GM19468 (cell line): ENCODE measurements around the gene MED8.
A peak's percentile ranks its signal among the peaks of the same experiment; 100 is the strongest.
"Not testable (repeated sequence)": the region's sequence is repeated elsewhere in the genome, so short reads cannot be mapped to it uniquely, and the experiment has no call there.

Source experiments
- ATAC-seq: cut with Tn5 transposase; IDR thresholded peaks from one replicate; pipeline ENCODE4 v1.9.1; 2021; ENCODE audit warnings: mild to moderate bottlenecking, moderate library complexity, moderate number of reproducible peaks; ENCODE audit not compliant: unreplicated experiment; ENCODE audit errors: extremely low read depth

The MED8 gene

GRCh38 chr1:43422995-43423671 is 33.5 kb upstream of the MED8 start:
- ATAC-seq, result no peak

GRCh38 chr1:43421976-43422750 is 32.6 kb upstream of the MED8 start:
- no peak for ATAC-seq

- no peak for ATAC-seq
These were observed 31.8 kb upstream of the MED8 start for GRCh38 chr1:43421396-43421795.

GRCh38 chr1:43420874-43421273 is 31.3 kb upstream of the MED8 start:
- no peak for ATAC-seq

- no peak for ATAC-seq
These were observed 30.2 kb upstream of the MED8 start for GRCh38 chr1:43419627-43420425.

- peak; percentile 30 for ATAC-seq
These were observed 29.3 kb upstream of the MED8 start for GRCh38 chr1:43418858-43419257.

GRCh38 chr1:43415901-43416300 is 26.3 kb upstream of the MED8 start:
- no peak for ATAC-seq

- ATAC-seq, result no peak
These were observed 25.1 kb upstream of the MED8 start for GRCh38 chr1:43414634-43415223.

- not testable (repeated sequence) for ATAC-seq
These were observed 23.8 kb upstream of the MED8 start for GRCh38 chr1:43413426-43413825.

GRCh38 chr1:43410571-43410970 is 21.0 kb upstream of the MED8 start:
- ATAC-seq, result no peak

GRCh38 chr1:43405876-43406234 is 16.3 kb upstream of the MED8 start:
- ATAC-seq, result no peak

GRCh38 chr1:43405219-43405875 is 15.7 kb upstream of the MED8 start:
- ATAC-seq, result no peak

GRCh38 chr1:43404353-43404752 is 14.8 kb upstream of the MED8 start:
- ATAC-seq, result no peak

- no peak for ATAC-seq
These were observed 12.7 kb upstream of the MED8 start for GRCh38 chr1:43402089-43402865.

- not testable (repeated sequence) for ATAC-seq
These were observed 10.8 kb upstream of the MED8 start for GRCh38 chr1:43400441-43400840.

GRCh38 chr1:43398227-43398626 is 8.6 kb upstream of the MED8 start:
- no peak for ATAC-seq

GRCh38 chr1:43396059-43396458 is 6.5 kb upstream of the MED8 start:
- no peak for ATAC-seq

- ATAC-seq, result no peak
These were observed 5.9 kb upstream of the MED8 start for GRCh38 chr1:43395523-43395922.

GRCh38 chr1:43392702-43393101 is 3.1 kb upstream of the MED8 start:
- ATAC-seq, result no peak
